Measurements from ENCODE around the gene FHIT.

DNA sequence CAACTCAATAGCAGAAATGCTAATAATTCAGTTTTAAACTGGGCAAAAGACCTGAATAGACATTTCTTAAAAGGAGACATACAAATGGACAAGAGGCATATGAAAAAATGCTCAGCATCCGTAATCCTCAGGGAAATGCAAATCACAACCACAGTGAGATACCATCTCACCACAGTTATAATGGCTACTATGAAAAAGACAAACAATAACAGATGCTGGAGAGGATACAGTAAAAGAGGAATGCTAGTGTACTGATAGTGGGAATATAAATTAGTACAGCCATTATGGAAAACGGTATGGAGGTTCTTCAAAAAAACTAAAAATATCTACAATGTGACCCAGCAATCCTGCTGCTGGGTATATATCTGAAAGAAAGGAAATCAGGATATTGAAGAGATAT lies 367.2 kb downstream of the FHIT start:
- TF ChIP-seq, protein P1, sequence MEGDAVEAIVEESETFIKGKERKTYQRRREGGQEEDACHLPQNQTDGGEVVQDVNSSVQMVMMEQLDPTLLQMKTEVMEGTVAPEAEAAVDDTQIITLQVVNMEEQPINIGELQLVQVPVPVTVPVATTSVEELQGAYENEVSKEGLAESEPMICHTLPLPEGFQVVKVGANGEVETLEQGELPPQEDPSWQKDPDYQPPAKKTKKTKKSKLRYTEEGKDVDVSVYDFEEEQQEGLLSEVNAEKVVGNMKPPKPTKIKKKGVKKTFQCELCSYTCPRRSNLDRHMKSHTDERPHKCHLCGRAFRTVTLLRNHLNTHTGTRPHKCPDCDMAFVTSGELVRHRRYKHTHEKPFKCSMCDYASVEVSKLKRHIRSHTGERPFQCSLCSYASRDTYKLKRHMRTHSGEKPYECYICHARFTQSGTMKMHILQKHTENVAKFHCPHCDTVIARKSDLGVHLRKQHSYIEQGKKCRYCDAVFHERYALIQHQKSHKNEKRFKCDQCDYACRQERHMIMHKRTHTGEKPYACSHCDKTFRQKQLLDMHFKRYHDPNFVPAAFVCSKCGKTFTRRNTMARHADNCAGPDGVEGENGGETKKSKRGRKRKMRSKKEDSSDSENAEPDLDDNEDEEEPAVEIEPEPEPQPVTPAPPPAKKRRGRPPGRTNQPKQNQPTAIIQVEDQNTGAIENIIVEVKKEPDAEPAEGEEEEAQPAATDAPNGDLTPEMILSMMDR (IDR thresholded peaks at IDR 0.05 in 4 of 5, conservative IDR thresholded peaks at IDR 0.05 in 1 of 5) = no peak
- TF ChIP-seq POLR2A (IDR thresholded peaks at IDR 0.05) = no peak
